ENCODE results near the gene FER.

Gene FER

DNA sequence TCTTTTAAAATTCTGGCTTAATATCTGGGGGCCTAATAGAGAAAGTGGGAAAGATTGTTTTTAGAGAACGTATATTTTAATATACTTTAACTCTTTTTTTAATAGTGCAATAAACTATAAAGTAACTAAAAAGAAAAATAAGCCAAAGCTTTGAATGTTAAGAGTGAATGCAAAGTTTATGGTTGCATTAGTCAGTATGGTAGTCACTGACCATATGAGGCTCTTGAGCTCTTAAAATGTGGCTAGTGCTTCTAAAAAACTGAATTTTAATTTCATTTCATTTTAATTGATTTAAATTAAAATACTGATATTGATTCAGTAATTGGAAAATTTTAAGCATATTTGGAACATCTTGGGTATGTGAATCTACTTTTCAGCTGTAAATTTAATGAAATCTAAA lies 351.4 kb downstream of the FER start:
- DNase-seq (ENCODE audit: low read depth), result no peak
- TF ChIP-seq, protein P1, sequence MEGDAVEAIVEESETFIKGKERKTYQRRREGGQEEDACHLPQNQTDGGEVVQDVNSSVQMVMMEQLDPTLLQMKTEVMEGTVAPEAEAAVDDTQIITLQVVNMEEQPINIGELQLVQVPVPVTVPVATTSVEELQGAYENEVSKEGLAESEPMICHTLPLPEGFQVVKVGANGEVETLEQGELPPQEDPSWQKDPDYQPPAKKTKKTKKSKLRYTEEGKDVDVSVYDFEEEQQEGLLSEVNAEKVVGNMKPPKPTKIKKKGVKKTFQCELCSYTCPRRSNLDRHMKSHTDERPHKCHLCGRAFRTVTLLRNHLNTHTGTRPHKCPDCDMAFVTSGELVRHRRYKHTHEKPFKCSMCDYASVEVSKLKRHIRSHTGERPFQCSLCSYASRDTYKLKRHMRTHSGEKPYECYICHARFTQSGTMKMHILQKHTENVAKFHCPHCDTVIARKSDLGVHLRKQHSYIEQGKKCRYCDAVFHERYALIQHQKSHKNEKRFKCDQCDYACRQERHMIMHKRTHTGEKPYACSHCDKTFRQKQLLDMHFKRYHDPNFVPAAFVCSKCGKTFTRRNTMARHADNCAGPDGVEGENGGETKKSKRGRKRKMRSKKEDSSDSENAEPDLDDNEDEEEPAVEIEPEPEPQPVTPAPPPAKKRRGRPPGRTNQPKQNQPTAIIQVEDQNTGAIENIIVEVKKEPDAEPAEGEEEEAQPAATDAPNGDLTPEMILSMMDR (IDR thresholded peaks at IDR 0.05; ENCODE audit: low read depth, low read length, missing control alignments), result no peak
- H3K4me3 ChIP-seq (ENCODE audit: low read depth, low read length), result no peak overlapping the region

DNA sequence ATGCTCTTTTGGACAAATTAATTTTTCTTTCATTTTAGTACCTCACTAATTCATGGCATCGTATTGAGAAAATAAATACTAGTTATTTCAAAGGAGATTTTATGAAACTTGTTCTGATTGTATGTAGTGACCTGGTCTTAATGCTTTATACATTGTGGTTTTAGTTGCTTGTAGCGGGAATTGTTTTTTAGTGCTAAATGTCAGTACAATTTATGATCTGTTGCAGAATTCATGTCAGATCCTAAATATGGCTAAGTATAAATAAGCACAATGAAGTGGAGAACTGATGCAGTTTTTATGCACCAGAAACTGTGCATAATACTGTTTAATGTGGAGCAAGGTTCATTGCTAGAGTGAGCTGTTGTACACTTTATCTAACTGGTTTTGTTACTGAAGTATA lies 353.3 kb downstream of the FER start:
- no peak overlapping the region for H3K4me3 ChIP-seq (ENCODE audit: low read depth, low read length)
- TF ChIP-seq, protein P1 (IDR thresholded peaks at IDR 0.05; ENCODE audit: low read depth, low read length, missing control alignments), result no peak
- DNase-seq (ENCODE audit: low read depth), result no peak

DNA sequence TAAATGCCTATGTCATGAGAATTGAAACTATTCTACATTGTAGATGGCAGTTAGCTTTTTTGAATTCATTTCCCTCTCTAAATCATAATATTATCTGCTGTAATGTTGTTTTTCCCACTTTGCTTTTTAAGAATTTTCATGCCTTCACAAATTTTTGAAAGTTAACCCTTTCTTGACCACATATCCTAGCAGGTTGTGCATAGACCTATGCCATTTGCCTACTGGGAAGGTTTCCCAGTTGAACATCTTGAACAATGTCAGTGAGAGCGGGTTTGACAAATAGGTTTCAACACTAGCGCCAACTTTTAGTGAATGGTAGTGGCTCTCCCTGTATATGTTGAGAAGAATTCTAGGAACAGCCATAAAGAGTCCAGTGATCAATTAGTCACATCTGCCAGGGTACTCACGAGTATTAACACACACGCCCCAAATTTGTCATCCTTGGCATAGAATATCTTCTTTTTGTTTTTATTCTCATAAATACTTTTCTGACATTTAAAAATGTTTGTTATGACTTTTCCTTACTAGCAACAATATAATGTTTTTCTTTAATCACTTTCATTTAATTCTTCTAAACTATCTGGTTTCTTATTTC lies 354.5 kb downstream of the FER start:
- no peak overlapping the region for H3K4me3 ChIP-seq (ENCODE audit: low read depth, low read length)
- no peak for DNase-seq (ENCODE audit: low read depth)
- TF ChIP-seq, protein P1 (IDR thresholded peaks at IDR 0.05; ENCODE audit: low read depth, low read length, missing control alignments), result no peak

DNA sequence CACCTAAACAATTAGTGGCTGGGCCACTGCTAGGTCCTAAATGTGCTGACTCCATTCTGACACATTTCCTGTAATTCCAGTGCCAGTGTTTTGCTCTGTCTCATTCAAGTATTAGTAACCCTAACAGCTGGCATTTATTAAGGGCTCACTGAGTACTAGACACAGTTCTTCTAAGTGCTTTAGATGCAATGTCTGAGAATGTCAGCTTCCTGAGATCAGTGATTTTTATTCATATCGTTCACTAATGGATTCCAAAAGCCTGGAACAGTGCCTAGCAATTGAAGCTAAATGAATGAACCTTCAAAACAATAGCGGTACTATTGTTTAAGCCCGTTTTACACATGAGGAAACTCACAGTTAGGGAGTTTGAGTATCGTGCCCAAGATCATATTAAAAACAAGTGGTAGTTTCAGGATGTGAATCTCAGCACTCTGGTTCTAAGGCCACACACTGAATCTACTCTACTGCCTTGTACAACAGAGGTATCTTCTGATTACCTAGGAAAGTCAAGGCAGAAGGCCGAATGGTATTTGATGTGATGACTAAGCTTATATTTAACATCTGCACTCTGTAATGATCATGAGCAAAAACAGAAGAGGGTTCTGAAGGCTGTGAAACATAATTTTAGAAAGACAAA lies 358.1 kb downstream of the FER start:
- H3K4me3 ChIP-seq (ENCODE audit: low read depth, low read length), result no peak overlapping the region
- TF ChIP-seq, protein P1 (IDR thresholded peaks at IDR 0.05; ENCODE audit: low read depth, low read length, missing control alignments), result no peak
- peak; percentile 1 for DNase-seq (ENCODE audit: low read depth)

DNA sequence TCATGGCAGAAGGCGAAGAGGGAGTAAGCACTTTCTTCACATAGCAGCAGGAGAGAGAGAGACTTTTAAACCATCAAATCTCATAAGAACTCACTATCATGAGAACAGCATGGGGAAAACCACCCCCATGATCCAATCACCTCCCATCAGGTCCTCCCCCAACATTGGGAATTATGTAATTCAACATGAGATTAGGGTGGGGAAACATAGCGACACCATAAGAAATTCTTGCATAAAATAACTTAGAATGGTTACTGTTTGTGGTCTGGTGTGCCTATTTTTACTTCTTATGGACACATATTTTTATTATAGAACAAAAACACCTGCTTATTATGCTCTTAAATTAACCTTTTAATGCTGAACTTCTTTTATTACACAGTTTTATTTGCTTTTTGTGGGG lies 364.0 kb downstream of the FER start:
- no peak for DNase-seq (ENCODE audit: low read depth)
- TF ChIP-seq, protein P1 (IDR thresholded peaks at IDR 0.05; ENCODE audit: low read depth, low read length, missing control alignments), result no peak
- no peak overlapping the region for H3K4me3 ChIP-seq (ENCODE audit: low read depth, low read length)

DNA sequence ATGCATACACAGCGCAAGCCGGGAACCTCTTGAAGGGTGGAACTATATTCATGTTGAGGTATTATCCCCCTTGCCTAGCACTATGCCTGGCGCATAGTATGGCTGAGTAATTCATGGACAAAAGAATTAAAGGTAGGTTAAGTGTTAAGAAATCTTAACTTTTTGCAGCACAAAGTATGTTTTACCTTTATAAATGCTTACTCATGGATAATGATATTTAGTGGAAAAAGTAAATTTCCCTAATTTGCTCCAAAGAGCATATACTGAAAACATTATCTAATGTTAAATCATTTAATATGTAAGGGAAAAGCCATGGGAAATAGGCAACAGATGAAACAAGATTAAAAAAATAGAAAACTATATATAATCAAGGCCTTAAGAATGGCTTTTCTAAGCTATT lies 365.9 kb downstream of the FER start:
- H3K4me3 ChIP-seq (ENCODE audit: low read depth, low read length), result no peak overlapping the region
- DNase-seq (ENCODE audit: low read depth), result no peak
- TF ChIP-seq, protein P1 (IDR thresholded peaks at IDR 0.05; ENCODE audit: low read depth, low read length, missing control alignments), result no peak

DNA sequence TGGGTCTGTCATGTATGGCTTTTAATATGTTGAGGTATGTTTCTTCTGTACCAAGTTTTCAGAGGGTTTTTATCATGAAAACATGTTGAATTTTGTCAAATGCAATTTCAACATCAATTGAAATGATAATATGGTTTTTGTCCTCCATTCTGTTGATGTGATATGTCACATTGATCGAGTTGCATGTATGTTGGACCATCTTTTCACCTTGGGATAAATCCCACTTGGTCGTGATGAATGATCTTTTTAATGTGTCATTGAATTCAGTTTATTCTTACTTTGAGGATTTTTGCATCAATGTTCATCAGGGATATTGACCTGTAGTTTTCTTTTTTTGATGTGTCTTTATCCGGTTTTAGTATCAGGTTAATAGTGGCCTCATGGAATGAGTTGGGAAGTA lies 373.5 kb downstream of the FER start:
- no peak overlapping the region for H3K4me3 ChIP-seq (ENCODE audit: low read depth, low read length)
- TF ChIP-seq, protein P1 (IDR thresholded peaks at IDR 0.05; ENCODE audit: low read depth, low read length, missing control alignments), result no peak
- DNase-seq (ENCODE audit: low read depth), result no peak
